HG03159 (cell line): ENCODE results near the gene ADAM22.
A peak's percentile ranks its signal among the peaks of the same experiment; 100 is the strongest.

Source experiments
- ATAC-seq: cut with Tn5 transposase; IDR thresholded peaks from one replicate; pipeline ENCODE4 v1.9.1; 2021; ENCODE audit warnings: mild to moderate bottlenecking, moderate library complexity; ENCODE audit not compliant: unreplicated experiment

Gene ADAM22

GRCh38 chr7:88212918-88213317 is 278.9 kb downstream of the ADAM22 start:
- ATAC-seq = no peak

- ATAC-seq = no peak
Observed at GRCh38 chr7:88214456-88214855, 280.4 kb downstream of the ADAM22 start.

GRCh38 chr7:88215295-88215694 is 281.2 kb downstream of the ADAM22 start:
- ATAC-seq = no peak

- no peak for ATAC-seq
Observed at GRCh38 chr7:88216276-88216675, 282.2 kb downstream of the ADAM22 start.

- ATAC-seq = peak; percentile 77
Observed at GRCh38 chr7:88217675-88218428, 283.8 kb downstream of the ADAM22 start.

- no peak for ATAC-seq
Observed at GRCh38 chr7:88218429-88218745, 284.3 kb downstream of the ADAM22 start.

- ATAC-seq = peak; percentile 31
Observed at GRCh38 chr7:88218836-88219605, 285.0 kb downstream of the ADAM22 start.

- ATAC-seq = peak; percentile 65
Observed at GRCh38 chr7:88219781-88220747, 286.0 kb downstream of the ADAM22 start, which contains the start of gene SRI. TSS of gene SRI (minus strand) at chr7:88220038. CDS start at chr7:88220026, 12 bp downstream.

- no peak for ATAC-seq
Observed at GRCh38 chr7:88223265-88223664, 289.2 kb downstream of the ADAM22 start.

- no peak for ATAC-seq
Observed at GRCh38 chr7:88224601-88225275, 290.7 kb downstream of the ADAM22 start.

GRCh38 chr7:88226201-88226600 is 292.1 kb downstream of the ADAM22 start:
- ATAC-seq = no peak

GRCh38 chr7:88226886-88227516 is 292.9 kb downstream of the ADAM22 start:
- peak; percentile 51 for ATAC-seq

GRCh38 chr7:88229302-88229995 is 295.4 kb downstream of the ADAM22 start:
- no peak for ATAC-seq

GRCh38 chr7:88230646-88231045 is 296.6 kb downstream of the ADAM22 start:
- ATAC-seq = no peak

GRCh38 chr7:88233828-88234227 is 299.8 kb downstream of the ADAM22 start:
- no peak for ATAC-seq

- no peak for ATAC-seq
Observed at GRCh38 chr7:88239852-88240251, 305.8 kb downstream of the ADAM22 start.

- ATAC-seq = peak; percentile 72
Observed at GRCh38 chr7:88243345-88243909, 309.4 kb downstream of the ADAM22 start.

- no peak for ATAC-seq
Observed at GRCh38 chr7:88244258-88244657, 310.2 kb downstream of the ADAM22 start.
